SU-DHL-6 (cell line): Measurements from ENCODE around the gene GPAM.

Source experiments
- H2AFZ ChIP-seq: fragments of 200-600 bp; sonication (generic); 2 replicates; pipeline ENCODE4 v1.6.1; 2014; ENCODE audit warnings: low read depth, mild to moderate bottlenecking, moderate library complexity, mixed read lengths, antibody characterized with exemption, low read length; ENCODE audit not compliant: severe bottlenecking
- H3F3A ChIP-seq: fragments of 200-600 bp; shearing (Covaris generic); 2 replicates; pipeline ENCODE4 v1.6.0; 2016; ENCODE audit warnings: antibody characterized with exemption, mild to moderate bottlenecking; ENCODE audit not compliant: insufficient read depth
- H3K27ac ChIP-seq: fragments of 200-600 bp; sonication (generic); 2 replicates; pipeline ENCODE4 v1.5.1; 2016; ENCODE audit warnings: low read depth, mild to moderate bottlenecking, low read length, moderate library complexity, mixed read lengths
- H3K27me3 ChIP-seq: fragments of 200-600 bp; sonication (generic), shearing (Covaris generic); 2 replicates; pipeline ENCODE4 v1.6.0; 2014; ENCODE audit warnings: mild to moderate bottlenecking, low read length
- H3K36me3 ChIP-seq: fragments of 200-600 bp; sonication (generic); 2 replicates; pipeline ENCODE4 v1.6.1; 2014; ENCODE audit warnings: mild to moderate bottlenecking, low read length, mixed read lengths
- H3K4me2 ChIP-seq: fragments of 300-600, 200-600 bp; shearing (Covaris generic), sonication (generic); 2 replicates; pipeline ENCODE4 v1.6.0; 2014; ENCODE audit warnings: low read length, low read depth, mild to moderate bottlenecking; ENCODE audit not compliant: poor library complexity, severe bottlenecking
- H3K4me3 ChIP-seq: fragments of 200-600 bp; sonication (generic); 2 replicates; pipeline ENCODE4 v1.5.1; 2014; ENCODE audit warnings: antibody characterized with exemption, low read length, mild to moderate bottlenecking, mixed read lengths; ENCODE audit not compliant: insufficient read depth, poor library complexity, severe bottlenecking
- H3K79me2 ChIP-seq: fragments of 200-600 bp; sonication (generic); 2 replicates; pipeline ENCODE4 v1.6.1; 2014; ENCODE audit warnings: mild to moderate bottlenecking, low read length, moderate library complexity; ENCODE audit not compliant: insufficient read depth
- H3K9ac ChIP-seq: fragments of 200-600 bp; sonication (generic); 2 replicates; pipeline ENCODE4 v1.7.0; 2014; ENCODE audit warnings: mild to moderate bottlenecking, low read length
- H3K9me2 ChIP-seq: fragments of 200-600 bp; sonication (generic); replicated peaks from 2 replicates; pipeline ENCODE4 v1.6.1; 2014; ENCODE audit warnings: low read length; ENCODE audit not compliant: insufficient read depth
- H3K9me3 ChIP-seq: fragments of 200-600 bp; sonication (generic); 2 replicates; pipeline ENCODE4 v1.6.1; 2014; ENCODE audit warnings: low read length, mixed read lengths; ENCODE audit not compliant: insufficient read depth
- H4K20me1 ChIP-seq: fragments of 200-600 bp; sonication (generic); 2 replicates; pipeline ENCODE4 v1.6.1; 2014; ENCODE audit warnings: low read depth, mild to moderate bottlenecking, antibody characterized with exemption, low read length, moderate library complexity, mixed read lengths
- CTCF ChIP-seq: fragments of 200-600 bp; sonication (generic); IDR thresholded peaks from one replicate; pipeline ENCODE4 v1.5.1; 2017; ENCODE audit warnings: antibody characterized with exemption, mild to moderate bottlenecking, low read length, moderate library complexity; ENCODE audit not compliant: insufficient read depth, poor library complexity, severe bottlenecking
- EZH2phosphoT487 ChIP-seq: fragments of 200-600 bp; sonication (generic), shearing (Covaris generic); conservative IDR thresholded peaks from 2 replicates; pipeline ENCODE4 v1.6.1; 2018; ENCODE audit warnings: mild to moderate bottlenecking, antibody characterized with exemption, low read length, moderate library complexity, mixed read lengths

GPAM gene

GRCh38 chr10:112124866-112125265, 58.7 kb downstream of the GPAM start:
- H3F3A ChIP-seq, result no peaks in the 10 kb centered on the region
- H3K4me2 ChIP-seq, result no peak overlapping the region
- H3K36me3 ChIP-seq, result no peaks in the 10 kb centered on the region
- H3K79me2 ChIP-seq, result no peaks in the 10 kb centered on the region
- H3K9me3 ChIP-seq, result no peaks in the 10 kb centered on the region
- no peaks in the 10 kb centered on the region for H3K27me3 ChIP-seq
- no peak overlapping the region for H3K9ac ChIP-seq
- no peak for TF ChIP-seq CTCF
- TF ChIP-seq EZH2phosphoT487, result no peak
- no peak overlapping the region for H3K4me3 ChIP-seq
- no peak overlapping the region for H3K27ac ChIP-seq
- no peak overlapping the region for H2AFZ ChIP-seq
- no peaks in the 10 kb centered on the region for H4K20me1 ChIP-seq
- no peaks in the 10 kb centered on the region for H3K9me2 ChIP-seq

GRCh38 chr10:112122827-112123226, 60.7 kb downstream of the GPAM start:
- Histone ChIP-seq H3K27ac (no peak overlapping the region), H3K9me2 (no peaks in the 10 kb centered on the region)
- TF ChIP-seq CTCF (no peak), EZH2phosphoT487 (no peak)

GRCh38 chr10:112120491-112120890, 63.1 kb downstream of the GPAM start:
- Histone ChIP-seq H3F3A (no peaks in the 10 kb centered on the region), H3K9me3 (no peaks in the 10 kb centered on the region), H3K9me2 (no peaks in the 10 kb centered on the region), H3K9ac (no peak overlapping the region), H3K4me2 (no peak overlapping the region), H3K27ac (no peak overlapping the region), H2AFZ (no peak overlapping the region), H4K20me1 (no peaks in the 10 kb centered on the region), H3K36me3 (no peaks in the 10 kb centered on the region), H3K79me2 (no peaks in the 10 kb centered on the region), H3K27me3 (no peaks in the 10 kb centered on the region), H3K4me3 (no peak overlapping the region)
- no peak for TF ChIP-seq CTCF
- TF ChIP-seq EZH2phosphoT487, result no peak

More at GRCh38 chr10:112122827-112123226, 60.7 kb downstream of the GPAM start:
- Histone ChIP-seq H3K4me3 (no peak overlapping the region), H3K9me3 (no peaks in the 10 kb centered on the region), H4K20me1 (no peaks in the 10 kb centered on the region), H3K4me2 (no peak overlapping the region), H3K36me3 (no peaks in the 10 kb centered on the region), H3K9ac (no peak overlapping the region), H3K79me2 (no peaks in the 10 kb centered on the region), H2AFZ (no peak overlapping the region), H3K27me3 (no peaks in the 10 kb centered on the region), H3F3A (no peaks in the 10 kb centered on the region)
